Measurements from ENCODE around the gene PPP3R1. TPM values are rescaled to one million over a fixed set of nuclear protein-coding genes. Genes with fewer than 3 reads are reported as not detected.

PPP3R1 gene
- total RNA-seq, 2 donors from 2014 or later = 46.3 to 47.2 TPM

DNA sequence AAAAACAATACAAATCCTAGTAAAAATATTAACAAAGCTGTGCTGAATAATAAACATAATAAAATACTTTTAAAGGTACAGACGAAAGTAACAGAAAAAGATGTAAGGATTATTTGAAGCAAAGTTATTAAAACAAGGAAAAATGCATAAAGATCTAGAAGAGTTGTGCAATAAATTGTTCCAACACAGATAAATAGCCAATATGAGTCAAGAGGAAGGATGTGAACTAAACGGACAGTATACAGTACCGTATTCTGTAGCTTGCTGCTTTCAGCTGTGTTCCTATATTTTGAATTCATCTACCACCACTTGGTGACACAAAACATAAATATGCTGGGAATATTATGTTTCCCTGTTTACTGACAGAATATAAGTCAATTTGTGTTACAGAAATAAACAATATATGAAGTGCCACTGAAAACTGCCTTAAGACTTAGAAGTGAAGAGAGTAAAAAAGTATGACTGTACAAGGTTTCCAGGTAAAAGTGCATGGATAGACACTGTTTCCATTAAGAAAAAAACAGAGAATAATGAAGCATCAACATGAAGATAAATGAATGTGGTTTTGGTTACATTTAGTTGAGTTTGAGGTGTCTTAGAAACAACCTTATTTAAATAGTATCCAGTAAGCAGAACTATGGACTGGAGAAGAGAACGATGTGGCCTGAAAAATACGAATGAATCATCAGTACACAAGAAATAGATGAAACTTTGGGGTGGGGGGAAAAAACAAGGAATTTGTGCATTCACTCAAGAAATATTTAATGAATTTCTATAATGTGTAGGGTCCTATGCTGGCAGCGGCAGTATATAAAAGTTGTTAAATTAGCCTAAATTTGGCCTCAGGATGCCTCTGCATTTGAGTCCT lies 13.1 kb downstream of the PPP3R1 start:
- no peak for DNase-seq (ENCODE audit: low spot score)
- intact Hi-C loops (cut with DNase I) = no loop called here

GRCh38 chr2:68237976-68238580 lies 14.3 kb downstream of the PPP3R1 start:
- intact Hi-C loops (cut with DNase I) = no loop called here
- no peak for DNase-seq (ENCODE audit: low spot score)

DNA sequence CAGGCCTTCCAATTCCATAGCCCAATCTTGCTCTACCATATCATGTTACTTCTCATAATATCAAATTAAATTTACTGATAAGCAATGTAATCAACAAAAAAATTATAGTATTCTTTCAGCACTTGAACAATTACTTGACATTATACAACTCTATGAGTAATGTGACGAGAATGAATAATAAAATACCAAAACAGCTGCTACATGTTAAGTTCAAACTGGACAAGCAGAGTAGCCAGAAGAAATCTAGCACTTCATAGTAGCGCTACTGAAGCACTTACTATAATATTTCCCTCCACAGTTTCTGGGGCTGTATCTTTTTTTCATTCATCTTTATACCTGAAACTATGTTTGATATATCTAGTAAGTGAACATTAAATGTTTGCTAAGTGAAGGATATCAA lies 14.9 kb downstream of the PPP3R1 start:
- intact Hi-C loops (cut with DNase I) = no loop called here
- DNase-seq (ENCODE audit: low spot score) = no peak

DNA sequence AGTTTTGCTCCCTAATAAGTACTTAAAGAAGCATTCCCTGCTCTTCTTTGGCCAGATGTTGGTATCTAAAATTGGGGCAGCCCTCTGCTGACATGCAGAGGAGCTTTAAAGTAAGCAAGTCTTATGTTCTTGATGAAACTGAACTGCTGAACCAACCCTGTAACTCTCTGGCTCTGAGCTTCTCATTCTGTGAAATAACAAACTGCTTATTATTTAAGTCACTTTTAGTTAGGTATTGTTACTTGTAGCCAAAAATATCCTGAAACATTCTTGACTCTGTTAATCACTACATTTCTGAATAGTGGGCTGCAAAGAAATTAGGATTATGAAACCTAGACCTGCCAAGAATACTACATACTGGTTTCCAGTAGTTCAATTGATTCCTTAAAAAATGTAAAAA lies 15.5 kb downstream of the PPP3R1 start:
- intact Hi-C loops (cut with DNase I) = no loop called here

DNA sequence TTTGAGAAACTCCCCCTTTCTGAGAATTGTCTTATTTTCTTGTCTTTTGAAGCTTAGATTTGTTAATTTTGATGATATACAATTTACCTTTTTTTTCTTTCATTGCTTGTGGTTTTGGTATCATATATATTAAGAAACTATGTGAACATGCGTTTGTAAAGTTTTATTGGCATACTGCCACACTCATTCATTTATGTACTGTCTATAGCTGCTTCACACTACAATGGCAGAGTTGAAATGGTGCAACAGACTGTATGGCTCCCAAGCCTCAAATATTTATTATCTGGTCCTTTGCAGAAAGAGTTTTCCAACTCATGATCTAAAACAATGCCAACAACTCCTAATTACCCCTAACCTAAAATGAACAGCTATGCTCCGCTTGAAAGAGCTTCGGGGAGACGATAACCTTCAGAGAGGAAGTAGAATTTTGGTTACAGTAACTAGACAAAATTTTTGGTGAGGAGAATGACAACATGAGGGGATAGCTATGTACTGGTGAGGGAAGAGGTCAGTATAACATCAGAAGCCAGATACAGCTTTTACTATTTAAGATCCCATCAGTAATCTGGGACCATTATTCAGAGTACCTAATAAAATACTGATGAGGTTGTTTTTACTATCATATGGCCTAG lies 16.1 kb downstream of the PPP3R1 start:
- intact Hi-C loops (cut with DNase I) = no loop called here
- no peak for DNase-seq (ENCODE audit: low spot score)

More for the DNA sequence above, 15.5 kb downstream of the PPP3R1 start:
- no peak for DNase-seq (ENCODE audit: low spot score)

DNA sequence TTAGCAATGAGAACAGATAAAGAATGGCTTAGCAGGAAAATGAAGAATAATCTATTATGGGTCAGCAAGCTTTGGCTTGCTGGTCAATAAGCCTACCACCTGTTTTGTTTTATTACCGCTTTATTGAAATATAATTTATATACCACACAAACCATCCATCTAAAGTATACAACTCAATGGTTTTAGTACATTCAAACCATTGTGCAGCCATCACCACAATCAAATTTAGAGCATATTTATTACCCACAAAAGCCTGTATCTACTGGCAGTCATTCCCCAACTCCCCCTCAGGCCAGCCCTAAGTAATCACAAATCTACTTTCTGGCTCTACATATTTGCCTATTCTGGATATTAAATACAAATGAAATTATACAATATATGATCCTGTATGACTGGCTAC lies 17.2 kb downstream of the PPP3R1 start:
- no peak for DNase-seq (ENCODE audit: low spot score)
- intact Hi-C loops (cut with DNase I) = no loop called here

DNA sequence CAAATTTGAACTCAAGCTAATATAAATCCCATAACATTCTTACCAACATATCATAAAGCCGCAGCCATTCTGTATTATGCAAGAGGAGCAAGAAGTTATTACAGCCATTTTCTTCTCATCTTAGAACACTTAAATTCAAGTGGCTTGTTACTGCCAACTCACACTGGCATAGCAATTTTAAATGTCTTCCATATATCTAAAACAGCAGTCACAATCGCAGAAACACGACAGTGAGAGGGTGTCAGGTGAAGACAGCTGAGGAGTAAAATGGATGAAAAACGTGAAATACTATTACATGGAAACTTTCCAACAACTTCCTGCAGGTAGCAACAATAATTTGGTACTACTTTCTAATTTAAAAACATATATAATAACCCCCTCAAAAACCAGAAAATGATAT lies 17.9 kb downstream of the PPP3R1 start:
- intact Hi-C loops (cut with DNase I) = no loop called here

DNA sequence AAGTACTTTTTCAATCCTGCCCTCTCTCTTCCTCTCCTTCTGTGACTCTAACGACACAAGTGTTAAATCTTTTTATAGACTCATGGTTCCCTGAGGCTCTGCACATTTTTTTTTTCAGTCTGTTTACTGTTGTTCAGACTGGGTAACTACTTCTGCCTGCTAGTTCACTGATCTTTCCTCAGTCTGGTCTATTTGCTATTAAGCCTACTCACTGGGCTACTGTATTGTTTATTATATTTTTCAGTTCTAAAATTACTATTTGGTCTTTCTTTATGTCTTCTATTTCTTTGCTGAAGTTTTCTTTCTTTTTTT lies 21.3 kb downstream of the PPP3R1 start:
- DNase-seq (ENCODE audit: low spot score) = no peak
- intact Hi-C loops (cut with DNase I) = no loop called here

More for the DNA sequence above, 17.9 kb downstream of the PPP3R1 start:
- no peak for DNase-seq (ENCODE audit: low spot score)

DNA sequence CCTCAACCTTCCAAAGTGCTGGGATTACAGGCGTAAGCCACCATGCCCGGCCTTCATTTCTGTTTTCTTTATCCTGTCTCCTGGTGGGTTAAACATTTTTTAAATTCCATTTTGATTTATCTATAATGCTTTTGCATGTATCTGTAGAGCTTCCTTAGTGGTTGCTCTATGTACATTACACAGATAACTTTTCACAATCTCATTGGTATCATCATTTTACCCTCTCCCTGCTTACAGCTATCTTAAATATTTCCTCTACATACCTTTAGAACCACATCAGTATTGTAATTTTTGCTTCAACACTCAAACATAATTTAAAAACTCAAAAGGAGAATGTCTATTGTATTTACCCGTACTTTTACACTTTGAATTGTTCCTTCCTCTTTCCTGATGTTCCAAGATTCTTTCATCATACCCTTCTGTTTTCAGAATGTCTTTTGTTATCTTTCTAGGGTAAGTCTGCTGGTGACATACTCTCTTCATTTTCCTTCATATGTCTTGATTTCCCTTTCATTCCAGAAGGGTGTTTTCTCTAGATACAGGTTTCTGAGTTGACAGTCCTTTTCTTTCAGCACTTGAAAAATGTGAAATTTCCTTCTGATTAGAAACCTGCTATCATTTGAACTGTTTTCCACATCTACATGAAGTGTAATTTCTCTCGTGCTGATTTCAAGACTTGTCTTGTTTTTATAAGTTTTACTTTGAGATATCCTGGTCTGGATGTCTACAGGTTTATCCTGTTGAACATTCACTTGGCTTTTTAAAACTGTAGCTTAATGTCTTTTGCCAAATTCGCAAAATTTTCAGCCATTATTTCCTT lies 21.9 kb downstream of the PPP3R1 start:
- DNase-seq (ENCODE audit: low spot score) = no peak
- intact Hi-C loops (cut with DNase I) = no loop called here

- intact Hi-C loops (cut with DNase I) = no loop called here
- no peak for DNase-seq (ENCODE audit: low spot score)
Measured at GRCh38 chr2:68226794-68227193, 25.5 kb downstream of the PPP3R1 start.

DNA sequence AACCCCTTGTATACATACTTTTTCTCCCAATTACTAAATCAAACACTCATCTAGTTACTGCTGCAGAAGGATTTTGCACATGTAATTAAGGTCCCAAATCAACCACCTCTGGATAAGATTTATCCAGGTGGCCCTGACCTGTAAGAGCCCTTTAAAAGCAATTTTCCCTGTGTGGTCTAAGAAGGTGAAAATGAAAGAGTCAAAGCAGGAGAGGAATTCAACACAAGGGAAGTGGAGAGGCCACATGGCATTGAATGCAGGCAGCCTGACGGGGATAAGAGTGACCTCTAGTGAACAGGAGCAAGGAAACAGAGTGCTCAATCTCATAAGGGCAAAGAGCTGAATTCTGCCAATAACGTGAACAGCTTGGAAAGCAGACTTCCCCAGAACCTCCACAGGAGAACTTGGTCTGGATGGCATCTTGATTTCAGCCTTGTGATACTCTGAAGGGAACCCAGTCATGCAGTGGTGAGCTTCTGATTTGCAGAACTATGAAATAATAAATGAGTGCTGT lies 27.2 kb downstream of the PPP3R1 start:
- intact Hi-C loops (cut with DNase I) = no loop called here
- no peak for DNase-seq (ENCODE audit: low spot score)

- no peak for DNase-seq (ENCODE audit: low spot score)
- intact Hi-C loops (cut with DNase I) = no loop called here
Measured at GRCh38 chr2:68223419-68223818, 28.9 kb downstream of the PPP3R1 start.

GRCh38 chr2:68222287-68222686 lies 30.0 kb downstream of the PPP3R1 start:
- no peak for DNase-seq (ENCODE audit: low spot score)
- intact Hi-C loops (cut with DNase I) = no loop called here

- intact Hi-C loops (cut with DNase I) = no loop called here
- no peak for DNase-seq (ENCODE audit: low spot score)
Measured at GRCh38 chr2:68218343-68218901, 33.9 kb downstream of the PPP3R1 start.

GRCh38 chr2:68217729-68218128 lies 34.6 kb downstream of the PPP3R1 start:
- intact Hi-C loops (cut with DNase I) = no loop called here
- DNase-seq (ENCODE audit: low spot score) = no peak

GRCh38 chr2:68216454-68217310 lies 35.6 kb downstream of the PPP3R1 start:
- no peak for DNase-seq (ENCODE audit: low spot score)
- intact Hi-C loops (cut with DNase I) = no loop called here

DNA sequence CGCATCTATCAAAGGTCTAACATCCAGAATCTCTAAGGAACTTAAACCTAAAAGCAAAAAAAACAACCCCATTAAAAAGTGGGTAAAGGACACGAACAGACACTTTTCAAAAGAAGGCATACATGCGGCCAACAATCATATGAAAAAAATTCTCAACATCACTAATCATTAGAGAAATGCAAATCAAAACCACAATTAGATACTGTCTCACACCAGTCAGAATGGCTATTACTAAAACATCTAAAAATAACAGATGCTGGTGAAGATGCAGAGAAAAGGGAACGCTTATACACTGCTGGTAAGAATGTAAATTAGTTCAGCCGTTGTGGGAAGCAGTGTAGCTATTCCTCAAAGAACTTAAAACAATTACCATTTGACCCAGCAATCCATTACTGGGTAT lies 38.0 kb downstream of the PPP3R1 start:
- no peak for DNase-seq (ENCODE audit: low spot score)
- intact Hi-C loops (cut with DNase I) = no loop called here

- intact Hi-C loops (cut with DNase I) = no loop called here
Measured at GRCh38 chr2:68206793-68207192, 45.5 kb downstream of the PPP3R1 start.

More at GRCh38 chr2:68206793-68207192, 45.5 kb downstream of the PPP3R1 start:
- no peak for DNase-seq (ENCODE audit: low spot score)

Data from posterior vena cava (tissue), 2 donors.